ENCODE results near the gene BUD31. TPM values are rescaled to one million over a fixed set of nuclear protein-coding genes. Genes with fewer than 3 reads are reported as not detected.

Gene BUD31
- total and polyA plus RNA-seq, 9 of the 15 experiments (the other 6 are each of a cell fraction or from before 2014, with no cell fraction given) = 105 to 342 (median 247) TPM

- TF ChIP-seq, protein P1, sequence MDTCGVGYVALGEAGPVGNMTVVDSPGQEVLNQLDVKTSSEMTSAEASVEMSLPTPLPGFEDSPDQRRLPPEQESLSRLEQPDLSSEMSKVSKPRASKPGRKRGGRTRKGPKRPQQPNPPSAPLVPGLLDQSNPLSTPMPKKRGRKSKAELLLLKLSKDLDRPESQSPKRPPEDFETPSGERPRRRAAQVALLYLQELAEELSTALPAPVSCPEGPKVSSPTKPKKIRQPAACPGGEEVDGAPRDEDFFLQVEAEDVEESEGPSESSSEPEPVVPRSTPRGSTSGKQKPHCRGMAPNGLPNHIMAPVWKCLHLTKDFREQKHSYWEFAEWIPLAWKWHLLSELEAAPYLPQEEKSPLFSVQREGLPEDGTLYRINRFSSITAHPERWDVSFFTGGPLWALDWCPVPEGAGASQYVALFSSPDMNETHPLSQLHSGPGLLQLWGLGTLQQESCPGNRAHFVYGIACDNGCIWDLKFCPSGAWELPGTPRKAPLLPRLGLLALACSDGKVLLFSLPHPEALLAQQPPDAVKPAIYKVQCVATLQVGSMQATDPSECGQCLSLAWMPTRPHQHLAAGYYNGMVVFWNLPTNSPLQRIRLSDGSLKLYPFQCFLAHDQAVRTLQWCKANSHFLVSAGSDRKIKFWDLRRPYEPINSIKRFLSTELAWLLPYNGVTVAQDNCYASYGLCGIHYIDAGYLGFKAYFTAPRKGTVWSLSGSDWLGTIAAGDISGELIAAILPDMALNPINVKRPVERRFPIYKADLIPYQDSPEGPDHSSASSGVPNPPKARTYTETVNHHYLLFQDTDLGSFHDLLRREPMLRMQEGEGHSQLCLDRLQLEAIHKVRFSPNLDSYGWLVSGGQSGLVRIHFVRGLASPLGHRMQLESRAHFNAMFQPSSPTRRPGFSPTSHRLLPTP (IDR thresholded peaks at IDR 0.05; ENCODE audit: borderline replicate concordance, extremely low read depth, insufficient read length) = no peak
- TF ChIP-seq MAX (CRISPR knock-in tag; IDR thresholded peaks at IDR 0.05) = peak; percentile 24; the same call in 1 of the 2 replicates
- TF ChIP-seq ATF1 (CRISPR knock-in tag; IDR thresholded peaks at IDR 0.05) = no peak
- peak; percentile 14; the same call in 1 of the 2 replicates for TF ChIP-seq ATF1 (tag; IDR thresholded peaks at IDR 0.05)
- no peak for TF ChIP-seq ARNT (IDR thresholded peaks at IDR 0.05)
- no peak for TF ChIP-seq ZNF644 (tag; IDR thresholded peaks at IDR 0.05; ENCODE audit: low read depth)
- TF ChIP-seq CBFA2T2 (conservative IDR thresholded peaks at IDR 0.05) = no peak
- TF ChIP-seq, protein P2, sequence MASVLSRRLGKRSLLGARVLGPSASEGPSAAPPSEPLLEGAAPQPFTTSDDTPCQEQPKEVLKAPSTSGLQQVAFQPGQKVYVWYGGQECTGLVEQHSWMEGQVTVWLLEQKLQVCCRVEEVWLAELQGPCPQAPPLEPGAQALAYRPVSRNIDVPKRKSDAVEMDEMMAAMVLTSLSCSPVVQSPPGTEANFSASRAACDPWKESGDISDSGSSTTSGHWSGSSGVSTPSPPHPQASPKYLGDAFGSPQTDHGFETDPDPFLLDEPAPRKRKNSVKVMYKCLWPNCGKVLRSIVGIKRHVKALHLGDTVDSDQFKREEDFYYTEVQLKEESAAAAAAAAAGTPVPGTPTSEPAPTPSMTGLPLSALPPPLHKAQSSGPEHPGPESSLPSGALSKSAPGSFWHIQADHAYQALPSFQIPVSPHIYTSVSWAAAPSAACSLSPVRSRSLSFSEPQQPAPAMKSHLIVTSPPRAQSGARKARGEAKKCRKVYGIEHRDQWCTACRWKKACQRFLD (CRISPR knock-in tag; IDR thresholded peaks at IDR 0.05) = 0 out of 2 replicates have a peak, but pooled peaks have one; percentile 35
- TF ChIP-seq TAL1 (IDR thresholded peaks at IDR 0.05) = no peak
- TF ChIP-seq SRSF1 (IDR thresholded peaks at IDR 0.05; ENCODE audit: low read depth, low read length) = no peak
- TF ChIP-seq SAP30 (IDR thresholded peaks at IDR 0.05; ENCODE audit: borderline replicate concordance, insufficient read depth, low read depth, low read length, poor library complexity, severe bottlenecking) = no peak
- TF ChIP-seq, protein P3, sequence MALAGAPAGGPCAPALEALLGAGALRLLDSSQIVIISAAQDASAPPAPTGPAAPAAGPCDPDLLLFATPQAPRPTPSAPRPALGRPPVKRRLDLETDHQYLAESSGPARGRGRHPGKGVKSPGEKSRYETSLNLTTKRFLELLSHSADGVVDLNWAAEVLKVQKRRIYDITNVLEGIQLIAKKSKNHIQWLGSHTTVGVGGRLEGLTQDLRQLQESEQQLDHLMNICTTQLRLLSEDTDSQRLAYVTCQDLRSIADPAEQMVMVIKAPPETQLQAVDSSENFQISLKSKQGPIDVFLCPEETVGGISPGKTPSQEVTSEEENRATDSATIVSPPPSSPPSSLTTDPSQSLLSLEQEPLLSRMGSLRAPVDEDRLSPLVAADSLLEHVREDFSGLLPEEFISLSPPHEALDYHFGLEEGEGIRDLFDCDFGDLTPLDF (CRISPR knock-in tag; IDR thresholded peaks at IDR 0.05) = no peak
- no peak for TF ChIP-seq FOXP1 (CRISPR knock-in tag; IDR thresholded peaks at IDR 0.05)
- no peak for TF ChIP-seq NR4A1 (CRISPR knock-in tag; IDR thresholded peaks at IDR 0.05)
- no peak for TF ChIP-seq NR4A1 (tag; IDR thresholded peaks at IDR 0.05)
These were observed 33.5 kb upstream of the BUD31 start (continued) for GRCh38 chr7:99375070-99375807.
